Measurements from ENCODE around the gene GFAP.

The GFAP gene

GRCh38 chr17:44899074-44899782 lies 16.1 kb downstream of the GFAP start, which contains the start of gene EFTUD2:
TSS of gene EFTUD2 (minus strand) at chr17:44899445. CDS start at chr17:44894521, 4,924 bp downstream.
- Histone ChIP-seq H3K27ac (peak within 1 kb of the TSS; percentile 92), H3K27me3 (no peaks in the 10 kb centered on the region), H3K36me3 (peaks cover 2% of the 10 kb centered on the region), H3K4me1 (ENCODE audit: control insufficient read depth in 1 of 2, insufficient read depth in 1 of 2, low read depth in 1 of 2, low read length in 1 of 2) (peaks cover 27 to 41% of the 10 kb centered on the region in 2 experiments), H3K9me3 (no peaks in the 10 kb centered on the region), H3K4me3 (ENCODE audit: low read depth in 1 of 2, low read length in 1 of 2) (peak within 1 kb of the TSS; percentile 77 to 87)
- peak; percentile 41 for TF ChIP-seq CTCF (IDR thresholded peaks at IDR 0.05)

DNA sequence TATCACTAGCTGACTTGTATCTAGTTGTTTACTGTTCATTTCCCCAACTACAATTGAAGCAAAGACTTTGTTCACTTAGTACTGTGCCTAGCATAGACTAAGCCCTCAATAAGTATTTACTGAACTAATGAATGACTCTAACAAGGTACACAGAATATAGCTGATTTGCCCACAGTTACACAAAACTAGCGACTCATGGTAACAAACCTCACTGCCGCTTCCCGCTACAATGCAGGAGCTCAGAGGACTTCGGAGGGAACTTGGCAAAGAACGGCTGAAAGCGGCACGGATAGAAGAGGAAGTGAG lies 16.6 kb downstream of the GFAP start:
- Histone ChIP-seq H3K27me3 (no peaks in the 10 kb centered on the region), H3K36me3 (peaks cover 7% of the 10 kb centered on the region), H3K27ac (peak overlapping the region; percentile 92), H3K4me3 (ENCODE audit: low read depth in 1 of 2, low read length in 1 of 2) (peak overlapping the region; percentile 77 to 87), H3K4me1 (ENCODE audit: control insufficient read depth in 1 of 2, insufficient read depth in 1 of 2, low read depth in 1 of 2, low read length in 1 of 2) (peaks cover 27 to 41% of the 10 kb centered on the region in 2 experiments), H3K9me3 (no peaks in the 10 kb centered on the region)
- no peak for TF ChIP-seq CTCF (IDR thresholded peaks at IDR 0.05)

GRCh38 chr17:44894642-44895041 lies 20.7 kb downstream of the GFAP start:
- H3K27ac ChIP-seq: no peak overlapping the region
- no peak overlapping the region for H3K4me3 ChIP-seq (ENCODE audit: low read depth in 1 of 2, low read length in 1 of 2)
- H3K27me3 ChIP-seq: no peaks in the 10 kb centered on the region
- H3K9me3 ChIP-seq: no peaks in the 10 kb centered on the region
- TF ChIP-seq CTCF (IDR thresholded peaks at IDR 0.05): no peak
- H3K36me3 ChIP-seq: peaks cover 23% of the 10 kb centered on the region
- H3K4me1 ChIP-seq (ENCODE audit: control insufficient read depth in 1 of 2, insufficient read depth in 1 of 2, low read depth in 1 of 2, low read length in 1 of 2): peaks cover 10 to 17% of the 10 kb centered on the region in 2 experiments

GRCh38 chr17:44892250-44892649 lies 23.1 kb downstream of the GFAP start:
- Histone ChIP-seq H3K9me3 (no peaks in the 10 kb centered on the region), H3K27me3 (no peaks in the 10 kb centered on the region), H3K4me3 (ENCODE audit: low read depth in 1 of 2, low read length in 1 of 2) (no peak overlapping the region), H3K36me3 (peaks cover 23% of the 10 kb centered on the region), H3K27ac (no peak overlapping the region), H3K4me1 (ENCODE audit: control insufficient read depth in 1 of 2, insufficient read depth in 1 of 2, low read depth in 1 of 2, low read length in 1 of 2) (peaks cover 23 to 24% of the 10 kb centered on the region in 2 experiments)
- no peak for TF ChIP-seq CTCF (IDR thresholded peaks at IDR 0.05)

- peak overlapping the region; percentile 82 for H3K27ac ChIP-seq
- peaks cover 38% of the 10 kb centered on the region for H3K36me3 ChIP-seq
- H3K4me1 ChIP-seq (ENCODE audit: control insufficient read depth in 1 of 2, insufficient read depth in 1 of 2, low read depth in 1 of 2, low read length in 1 of 2): peaks cover 30 to 31% of the 10 kb centered on the region in 2 experiments
- H3K9me3 ChIP-seq: no peaks in the 10 kb centered on the region
- H3K4me3 ChIP-seq (ENCODE audit: low read depth in 1 of 2, low read length in 1 of 2): peak overlapping the region in 1 of 2 experiments; percentile 22
- no peaks in the 10 kb centered on the region for H3K27me3 ChIP-seq
- TF ChIP-seq CTCF (IDR thresholded peaks at IDR 0.05): no peak
Observed at GRCh38 chr17:44889003-44889402, 26.3 kb downstream of the GFAP start.
